Measurements from ENCODE around the gene ORM1. TPM values are rescaled to one million over a fixed set of nuclear protein-coding genes. Genes with fewer than 3 reads are reported as not detected.

The ORM1 gene
- total RNA-seq, 2 experiments from 2014 or later, result not detected

GRCh38 chr9:114316605-114317230 lies 6.2 kb upstream of the ORM1 start:
- no peaks in the 10 kb centered on the region for H3K9me2 ChIP-seq (ENCODE audit: insufficient read depth, low read length)
- no peak overlapping the region for H3K4me3 ChIP-seq (ENCODE audit: low read depth, low read length, poor library complexity, severe bottlenecking)
- H3K27ac ChIP-seq (ENCODE audit: low read depth, low read length, poor library complexity, severe bottlenecking), result no peak overlapping the region
- no peaks in the 10 kb centered on the region for H4K20me1 ChIP-seq (ENCODE audit: insufficient read depth, low read length)
- intact Hi-C loops (cut with micrococcal nuclease; ENCODE audit: unreplicated experiment), result no loop called here
- no peaks in the 10 kb centered on the region for H3K4me1 ChIP-seq (ENCODE audit: insufficient read depth, low read length, poor library complexity, severe bottlenecking)
- BruUV-seq (replicated peaks), result no TSS peak
- no peaks in the 10 kb centered on the region for H3K36me3 ChIP-seq (ENCODE audit: insufficient read depth, low read length)
- H3K9me3 ChIP-seq (ENCODE audit: low read length), result no peaks in the 10 kb centered on the region
- no peak for DNase-seq (ENCODE audit: low spot score)
- no peak overlapping the region for H2AFZ ChIP-seq (ENCODE audit: low read length)
- POLR2A ChIA-PET, result no interaction called here
- H3K4me2 ChIP-seq (ENCODE audit: low read length), result no peak overlapping the region
- no peak for TF ChIP-seq EZH2phosphoT487 (IDR thresholded peaks at IDR 0.05; ENCODE audit: borderline replicate concordance, low read depth, low read length)
- TF ChIP-seq CTCF (conservative IDR thresholded peaks at IDR 0.05; ENCODE audit: low read length), result no peak
- CTCF ChIA-PET (ENCODE audit: unreplicated experiment), result no interaction called here
- H3K79me2 ChIP-seq (ENCODE audit: insufficient read depth, low read depth, low read length), result no peaks in the 10 kb centered on the region

- no peaks in the 10 kb centered on the region for H3K36me3 ChIP-seq (ENCODE audit: insufficient read depth, low read length)
- H3K4me3 ChIP-seq (ENCODE audit: low read depth, low read length, poor library complexity, severe bottlenecking), result no peak overlapping the region
- no peaks in the 10 kb centered on the region for H3K4me1 ChIP-seq (ENCODE audit: insufficient read depth, low read length, poor library complexity, severe bottlenecking)
- TF ChIP-seq CTCF (conservative IDR thresholded peaks at IDR 0.05; ENCODE audit: low read length), result no peak
- no peak for TF ChIP-seq EZH2phosphoT487 (IDR thresholded peaks at IDR 0.05; ENCODE audit: borderline replicate concordance, low read depth, low read length)
- no peaks in the 10 kb centered on the region for H3K79me2 ChIP-seq (ENCODE audit: insufficient read depth, low read depth, low read length)
- no peaks in the 10 kb centered on the region for H3K9me2 ChIP-seq (ENCODE audit: insufficient read depth, low read length)
- intact Hi-C loops (cut with micrococcal nuclease; ENCODE audit: unreplicated experiment), result no loop called here
- DNase-seq (ENCODE audit: low spot score), result peak; percentile 36
- BruUV-seq (replicated peaks), result no TSS peak
- ChIA-PET CTCF (ENCODE audit: unreplicated experiment) (no interaction called here), POLR2A (no interaction called here)
- no peaks in the 10 kb centered on the region for H3K9me3 ChIP-seq (ENCODE audit: low read length)
- no peak overlapping the region for H3K4me2 ChIP-seq (ENCODE audit: low read length)
- H3K27ac ChIP-seq (ENCODE audit: low read depth, low read length, poor library complexity, severe bottlenecking), result no peak overlapping the region
- H4K20me1 ChIP-seq (ENCODE audit: insufficient read depth, low read length), result no peaks in the 10 kb centered on the region
- no peak overlapping the region; the same call in 1 of the 2 replicates for H2AFZ ChIP-seq (ENCODE audit: low read length)
Measured at GRCh38 chr9:114317665-114318357, 5.1 kb upstream of the ORM1 start.

DNA sequence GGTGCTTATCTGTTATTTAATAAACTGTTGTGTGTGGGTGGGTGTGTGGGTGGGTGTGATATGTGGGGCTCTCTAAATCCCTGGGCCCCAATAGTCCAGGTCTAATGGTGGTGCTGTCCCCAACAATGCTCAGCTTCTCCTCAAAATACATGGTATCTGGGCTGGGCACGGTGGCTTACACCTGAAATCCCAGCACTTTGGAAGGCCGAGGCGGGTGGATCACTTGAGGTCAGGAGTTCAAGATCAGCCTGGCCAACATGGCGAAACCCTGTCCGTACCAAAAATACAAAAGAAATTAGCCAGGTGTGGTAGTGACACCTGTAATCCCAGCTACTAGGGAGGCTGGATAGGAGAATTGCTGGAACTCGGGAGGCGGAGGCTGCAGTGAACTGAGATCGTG lies 4.5 kb upstream of the ORM1 start:
- H3K9me2 ChIP-seq (ENCODE audit: insufficient read depth, low read length), result no peaks in the 10 kb centered on the region
- TF ChIP-seq CTCF (conservative IDR thresholded peaks at IDR 0.05; ENCODE audit: low read length) (no peak), EZH2phosphoT487 (IDR thresholded peaks at IDR 0.05; ENCODE audit: borderline replicate concordance, low read depth, low read length) (no peak)
- no peaks in the 10 kb centered on the region for H3K36me3 ChIP-seq (ENCODE audit: insufficient read depth, low read length)
- BruUV-seq (replicated peaks), result no TSS peak
- H3K27ac ChIP-seq (ENCODE audit: low read depth, low read length, poor library complexity, severe bottlenecking), result no peak overlapping the region
- H3K4me2 ChIP-seq (ENCODE audit: low read length), result no peak overlapping the region
- DNase-seq (ENCODE audit: low spot score), result no peak
- no peak overlapping the region for H3K4me3 ChIP-seq (ENCODE audit: low read depth, low read length, poor library complexity, severe bottlenecking)
- ChIA-PET POLR2A (no interaction called here), CTCF (ENCODE audit: unreplicated experiment) (no interaction called here)
- no peaks in the 10 kb centered on the region for H3K79me2 ChIP-seq (ENCODE audit: insufficient read depth, low read depth, low read length)
- intact Hi-C loops (cut with micrococcal nuclease; ENCODE audit: unreplicated experiment), result no loop called here
- H3K4me1 ChIP-seq (ENCODE audit: insufficient read depth, low read length, poor library complexity, severe bottlenecking), result no peaks in the 10 kb centered on the region
- no peaks in the 10 kb centered on the region for H3K9me3 ChIP-seq (ENCODE audit: low read length)
- H4K20me1 ChIP-seq (ENCODE audit: insufficient read depth, low read length), result no peaks in the 10 kb centered on the region
- H2AFZ ChIP-seq (ENCODE audit: low read length), result no peak overlapping the region
